B cell (primary cell): ENCODE results near the gene CAMTA1. TPM values are rescaled to one million over a fixed set of nuclear protein-coding genes. Genes with fewer than 3 reads are reported as not detected.

Source experiments
- ATAC-seq: fragments of 200-7000 bp; cut with Tn5 transposase; one replicate; pipeline ENCODE4 v1.10.0; 2021; ENCODE audit warnings: low read depth, mild to moderate bottlenecking, moderate number of reproducible peaks, moderate library complexity
- CTCF ChIA-PET: fragments of 350-600 bp; sonication (Branson Sonifier 250); formaldehyde crosslinking; loops from one replicate; lab custom pipeline; 2021; ENCODE audit warnings: antibody characterized with exemption, inconsistent platforms; lab: Charles Lee
- POLR2A ChIA-PET: fragments of 350-600 bp; sonication (Branson Sonifier 250); formaldehyde crosslinking; loops from one replicate; lab custom pipeline; 2021; ENCODE audit warnings: antibody characterized with exemption; lab: Charles Lee
- DNase-seq: peaks from one replicate; pipeline ENCODE4 v3.0.0; 2013
- H2AFZ ChIP-seq: 2 replicates; pipeline ENCODE4 v1.6.1; 2012; ENCODE audit warnings: mild to moderate bottlenecking, low read depth, low read length; ENCODE audit not compliant: insufficient read depth, poor library complexity, severe bottlenecking
- H3K27ac ChIP-seq, 2 donors: 1 replicate in 1 of 2; 2 replicates in 1 of 2; pipeline ENCODE4 v1.5.1; 2012 to 2013; ENCODE audit warnings: low read length in 2 of 2, mild to moderate bottlenecking in 2 of 2, moderate library complexity in 1 of 2
- H3K27me3 ChIP-seq, 4 experiments: fragments of 200-600 bp in 1 of 4; sonication (generic) in 1 of 4; replicated peaks in 1 of 4; 1 replicate in 2 of 4; 2 replicates in 2 of 4; pipeline versions ENCODE4 v1.6.1 to v1.7.0; 2013 to 2016; ENCODE audit warnings: low read length in 3 of 4, mild to moderate bottlenecking in 2 of 4, mixed read lengths in 1 of 4, moderate library complexity in 1 of 4; ENCODE audit not compliant: insufficient read depth in 4 of 4, control insufficient read depth in 3 of 4; ENCODE audit errors: control extremely low read depth in 1 of 4
- H3K36me3 ChIP-seq, 2 experiments: replicated peaks in 1 of 2; 1 replicate in 1 of 2; 2 replicates in 1 of 2; pipeline versions ENCODE4 v1.6.1 to v1.7.1; 2013; ENCODE audit warnings: low read length in 1 of 2; ENCODE audit not compliant: insufficient read depth in 2 of 2, control insufficient read depth in 1 of 2; ENCODE audit errors: control extremely low read depth in 1 of 2, extremely low read depth in 1 of 2
- H3K4me1 ChIP-seq, 2 donors: fragments of 200-600 bp in 1 of 2; sonication (generic) in 1 of 2; 1 replicate in 1 of 2; 2 replicates in 1 of 2; pipeline versions ENCODE4 v1.5.1 to v1.6.1; 2013 to 2017; ENCODE audit warnings: low read length in 2 of 2; ENCODE audit not compliant: control insufficient read depth in 2 of 2, insufficient read depth in 2 of 2
- H3K4me2 ChIP-seq: replicated peaks from 2 replicates; pipeline ENCODE3; 2012; ENCODE audit warnings: mild to moderate bottlenecking, low read depth, low read length; ENCODE audit not compliant: poor library complexity, severe bottlenecking
- H3K4me3 ChIP-seq, 5 experiments: fragments of 200-600 bp in 1 of 5; sonication (generic) in 1 of 5; 1 replicate in 3 of 5; 2 replicates in 2 of 5; pipeline versions ENCODE4 v1.5.1 to v1.7.0; 2011 to 2016; ENCODE audit warnings: low read length in 4 of 5, mild to moderate bottlenecking in 4 of 5, low read depth in 2 of 5, control low read depth in 1 of 5, moderate library complexity in 1 of 5; ENCODE audit not compliant: insufficient read depth in 1 of 5; ENCODE audit errors: control extremely low read depth in 1 of 5, extremely low read depth in 1 of 5
- H3K79me2 ChIP-seq: fragments of 200-600 bp; sonication (generic); one replicate; pipeline ENCODE4 v1.6.0; 2016; ENCODE audit warnings: low read length; ENCODE audit not compliant: control insufficient read depth, insufficient read depth
- H3K9ac ChIP-seq: fragments of 200-600 bp; sonication (generic); 2 replicates; pipeline ENCODE4 v1.6.1; 2017; ENCODE audit warnings: mild to moderate bottlenecking, low read length, moderate library complexity
- H3K9me3 ChIP-seq, 3 donors: one replicate each; pipeline versions ENCODE4 v1.6.1 to v1.7.1; 2013; ENCODE audit warnings: low read length in 2 of 3; ENCODE audit not compliant: control insufficient read depth in 2 of 3, insufficient read depth in 1 of 3; ENCODE audit errors: control extremely low read depth in 1 of 3
- H4K20me1 ChIP-seq: 2 replicates; pipeline ENCODE4 v1.6.0; 2012; ENCODE audit warnings: mild to moderate bottlenecking, low read length; ENCODE audit not compliant: insufficient read depth, control insufficient read depth, poor library complexity, severe bottlenecking
- H3K27ac Mint-ChIP-seq: one replicate; pipeline ENCODE4 v1.8.0; 2021; ENCODE audit warnings: mixed read lengths
- H3K27me3 Mint-ChIP-seq: one replicate; pipeline ENCODE4 v1.8.0; 2021; ENCODE audit warnings: mixed read lengths
- H3K4me1 Mint-ChIP-seq: one replicate; pipeline ENCODE4 v1.8.0; 2021; ENCODE audit warnings: mixed read lengths
- H3K4me3 Mint-ChIP-seq: one replicate; pipeline ENCODE4 v1.8.0; 2021; ENCODE audit warnings: mixed read lengths
- H3K9me3 Mint-ChIP-seq: one replicate; pipeline ENCODE4 v1.8.0; 2022; ENCODE audit warnings: mixed read lengths; ENCODE audit not compliant: insufficient read depth
- CTCF ChIP-seq: fragments of 200-600 bp; IDR thresholded peaks from one replicate; pipeline ENCODE4 v1.8.0; 2022; ENCODE audit warnings: antibody characterized with exemption, mild to moderate bottlenecking
- EZH2 ChIP-seq: IDR thresholded peaks from 2 replicates; pipeline ENCODE4 v1.6.1; 2012; ENCODE audit warnings: borderline replicate concordance, low read depth, mild to moderate bottlenecking, moderate library complexity, low read length; ENCODE audit not compliant: insufficient read depth, poor library complexity, severe bottlenecking
- WGBS: methylation state at CpG from one replicate; pipeline ENCODE4 v1.1.5; 2013; ENCODE audit warnings: missing lambda C conversion rate; ENCODE audit not compliant: insufficient coverage; 5-methylcytosine and 5-hydroxymethylcytosine counted together
- intact Hi-C: fragments of 100-400 bp; cut with micrococcal nuclease; formaldehyde crosslinking; loops from one replicate; pipeline ENCODE4 v1.10.0; 2022
- polyA plus RNA-seq: library from polyadenylated mRNA; depleted of rRNA; stranded (reverse); fragments of >200 nt; gene quantifications from 2 replicates; pipeline ENCODE4 v1.2.3, GENCODE V29; 2012
- total RNA-seq, 2 donors: library from RNA; stranded (reverse); fragments of 120-200 nt in 1 of 2; gene quantifications; 1 replicate in 1 of 2; 2 replicates in 1 of 2; pipeline versions ENCODE4 v1.2.3 to v1.2.4, GENCODE V29; 2013 to 2022

CAMTA1 gene
- total and polyA plus RNA-seq, 2 donors (not counting 1 experiment from before 2014, with no cell fraction given): 42.2 to 45.7 TPM

GRCh38 chr1:7558041-7558461 lies 772.8 kb downstream of the CAMTA1 start:
- TF ChIP-seq CTCF (no peak), EZH2 (no peak)
- Histone ChIP-seq H3K27ac (no peak overlapping the region), H3K4me2 (no peak overlapping the region), H3K27me3 (no peaks in the 10 kb centered on the region), H4K20me1 (no peaks in the 10 kb centered on the region), H3K36me3 (no peaks in the 10 kb centered on the region), H2AFZ (no peak overlapping the region), H3K4me1 (no peaks in the 10 kb centered on the region), H3K9ac (no peak overlapping the region), H3K4me3 (no peak overlapping the region), H3K79me2 (no peaks in the 10 kb centered on the region), H3K9me3 (peaks cover 0 to 3% (median 0%) of the 10 kb centered on the region in 3 donors)
- intact Hi-C loops: no loop called here
- ATAC-seq: no peak
- no peak for DNase-seq
- peaks cover 2% of the 10 kb centered on the region for H3K9me3 Mint-ChIP-seq
- ChIA-PET POLR2A (no interaction called here), CTCF (no interaction called here)
- no peak overlapping the region for H3K4me3 Mint-ChIP-seq
- no peaks in the 10 kb centered on the region for H3K27me3 Mint-ChIP-seq
- WGBS: 93% methylated on average over 16 of the region's 16 CpGs
- H3K27ac Mint-ChIP-seq: no peak overlapping the region
- H3K4me1 Mint-ChIP-seq: no peaks in the 10 kb centered on the region

GRCh38 chr1:7558481-7558880 lies 773.2 kb downstream of the CAMTA1 start:
- peaks cover 0 to 3% (median 0%) of the 10 kb centered on the region in 3 donors for H3K9me3 ChIP-seq
- H3K4me3 ChIP-seq: no peak overlapping the region
- ChIA-PET POLR2A (no interaction called here), CTCF (no interaction called here)
- no peak overlapping the region for H3K27ac ChIP-seq
- no peaks in the 10 kb centered on the region for H3K4me1 ChIP-seq
- peaks cover 2% of the 10 kb centered on the region for H3K9me3 Mint-ChIP-seq
- no peak overlapping the region for H3K9ac ChIP-seq
- 94% methylated on average over 9 of the region's 10 CpGs for WGBS
- DNase-seq (no peak), ATAC-seq (no peak)
- no peak overlapping the region for H3K27ac Mint-ChIP-seq
- H4K20me1 ChIP-seq: no peaks in the 10 kb centered on the region
- no peaks in the 10 kb centered on the region for H3K4me1 Mint-ChIP-seq
- H3K4me2 ChIP-seq: no peak overlapping the region
- H3K36me3 ChIP-seq: no peaks in the 10 kb centered on the region
- intact Hi-C loops: no loop called here
- H3K27me3 ChIP-seq: no peaks in the 10 kb centered on the region
- TF ChIP-seq CTCF (no peak), EZH2 (no peak)
- H3K27me3 Mint-ChIP-seq: no peaks in the 10 kb centered on the region
- H3K79me2 ChIP-seq: no peaks in the 10 kb centered on the region
- H2AFZ ChIP-seq: no peak overlapping the region
- H3K4me3 Mint-ChIP-seq: no peak overlapping the region
